GM21786 (cell line): ENCODE measurements around the gene ABLIM2.

ENCODE experiments used
- ATAC-seq: cut with Tn5 transposase; IDR thresholded peaks from one replicate; pipeline ENCODE4 v1.9.1; 2021; ENCODE audit not compliant: unreplicated experiment

The ABLIM2 gene

DNA sequence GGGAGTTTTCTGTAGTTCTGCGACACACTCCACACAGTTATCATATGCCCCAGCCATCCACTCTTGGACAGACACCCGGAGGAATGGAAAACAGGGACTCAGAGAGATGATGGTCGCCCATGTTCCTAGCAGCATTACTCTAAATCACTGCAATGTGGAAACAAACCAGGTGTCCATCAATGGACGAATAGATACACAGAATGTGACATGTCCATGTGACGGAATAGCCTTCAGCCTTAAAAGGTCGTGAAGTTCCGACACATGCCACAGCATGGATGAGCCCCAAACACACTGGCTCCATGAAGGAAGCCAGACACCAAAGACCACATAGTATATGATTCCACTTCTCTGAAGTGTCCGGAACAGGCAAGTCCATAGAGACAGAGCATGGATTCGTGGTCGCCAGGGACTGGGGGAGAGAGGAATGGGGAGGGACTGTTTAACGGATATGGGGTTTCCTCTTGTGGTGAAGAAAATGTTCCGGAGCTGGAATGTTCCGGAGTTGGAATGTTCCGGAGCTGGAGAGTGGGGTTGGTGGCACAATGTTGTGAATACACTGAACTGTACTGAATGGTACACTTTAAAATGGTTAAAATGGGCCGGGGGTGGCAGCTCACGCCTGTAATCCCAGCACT, 190.2 kb downstream of the ABLIM2 start:
- ATAC-seq, result no peak

DNA sequence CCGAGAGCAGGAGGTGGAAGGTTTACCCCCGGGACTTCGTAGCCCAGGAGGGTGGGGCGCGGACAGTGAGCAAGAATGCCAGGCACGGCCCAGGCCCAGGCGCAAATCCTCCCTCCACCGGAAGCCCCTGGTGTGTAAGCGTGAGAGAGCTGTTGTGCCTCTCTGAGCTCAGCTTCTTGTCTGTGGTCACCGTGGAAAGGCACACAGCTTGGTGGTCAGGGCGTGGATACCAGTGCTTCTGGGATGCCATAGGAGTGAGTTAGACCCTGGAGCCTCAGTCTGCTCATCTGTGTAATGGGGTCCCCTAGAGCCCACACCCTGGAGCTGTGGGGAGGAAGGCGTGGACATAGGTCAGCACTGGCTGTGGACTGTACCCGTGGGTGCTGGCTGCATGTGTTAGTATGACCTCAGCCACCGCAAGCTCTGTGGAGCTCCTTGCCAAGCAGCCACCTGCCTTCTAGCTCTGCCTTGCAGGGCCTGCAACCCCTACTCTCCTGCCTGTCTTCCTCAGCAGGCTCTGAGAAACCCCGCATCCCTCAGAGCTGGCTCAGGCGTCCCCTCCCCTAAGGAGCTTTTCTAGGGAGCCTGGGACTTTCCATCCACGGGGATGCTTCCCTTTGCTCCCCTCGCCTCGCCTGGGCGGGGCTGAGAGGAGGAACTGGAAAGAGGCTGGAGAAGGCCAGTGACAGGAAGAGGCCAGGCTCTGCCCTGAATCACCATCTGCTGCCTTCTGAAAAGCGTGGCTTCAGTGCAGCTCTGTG, 190.9 kb downstream of the ABLIM2 start:
- no peak for ATAC-seq

DNA sequence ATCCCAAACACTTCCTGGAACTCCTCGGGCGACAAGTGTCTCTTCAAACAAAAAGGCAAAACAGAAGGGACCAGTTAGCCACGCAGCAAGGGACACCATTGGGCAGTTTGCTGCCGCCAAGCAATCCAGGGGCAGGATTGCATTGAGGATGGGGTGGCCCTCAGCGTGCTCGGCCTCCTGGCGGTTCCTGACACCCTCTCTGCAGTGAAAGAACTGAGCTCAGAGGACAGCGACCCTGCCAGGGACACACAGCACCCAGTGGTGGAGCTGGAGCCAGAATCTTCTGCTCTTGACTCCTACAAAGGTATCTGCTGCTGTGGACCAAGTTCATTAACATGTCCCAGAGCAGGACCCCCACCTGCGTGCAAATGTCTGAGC, 191.6 kb downstream of the ABLIM2 start:
- no peak for ATAC-seq

DNA sequence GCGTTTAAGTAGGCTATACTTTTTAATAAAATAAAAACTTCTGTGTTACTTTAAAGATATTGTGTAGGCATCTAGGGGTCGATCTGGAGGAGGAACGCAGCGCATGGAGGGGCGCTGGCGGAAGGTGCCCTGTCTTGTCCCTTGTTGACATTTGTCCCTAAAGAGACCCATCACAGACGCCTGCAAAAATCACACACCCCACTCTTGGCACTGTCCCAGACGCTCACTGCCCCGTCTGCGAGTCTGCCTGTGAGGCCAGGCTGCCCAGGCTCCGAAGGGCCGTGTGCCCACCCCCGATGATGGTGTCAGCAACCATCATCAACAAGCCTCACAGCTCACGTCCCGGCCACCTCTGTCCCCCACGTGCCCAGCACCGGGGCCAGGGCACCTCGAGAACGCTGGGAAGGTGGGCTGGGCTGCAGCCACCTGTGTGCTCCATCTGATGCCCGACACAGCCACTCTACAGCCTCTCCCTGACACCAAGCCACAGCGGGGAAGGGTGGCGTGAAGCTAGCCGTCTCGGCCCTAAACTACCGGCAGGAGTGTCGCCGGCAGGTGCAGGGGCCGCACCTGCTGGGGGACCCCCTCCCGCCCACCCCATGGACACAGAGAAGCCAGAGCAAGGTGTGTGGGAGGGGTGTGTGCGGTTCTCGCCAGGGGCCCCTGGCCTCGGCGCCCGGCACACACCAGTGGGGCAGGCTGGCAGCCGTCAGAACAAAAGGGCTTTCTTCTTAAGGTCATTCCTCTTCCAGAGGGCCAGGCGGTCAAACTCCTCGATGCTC, 192.1 kb downstream of the ABLIM2 start:
- ATAC-seq, result no peak

DNA sequence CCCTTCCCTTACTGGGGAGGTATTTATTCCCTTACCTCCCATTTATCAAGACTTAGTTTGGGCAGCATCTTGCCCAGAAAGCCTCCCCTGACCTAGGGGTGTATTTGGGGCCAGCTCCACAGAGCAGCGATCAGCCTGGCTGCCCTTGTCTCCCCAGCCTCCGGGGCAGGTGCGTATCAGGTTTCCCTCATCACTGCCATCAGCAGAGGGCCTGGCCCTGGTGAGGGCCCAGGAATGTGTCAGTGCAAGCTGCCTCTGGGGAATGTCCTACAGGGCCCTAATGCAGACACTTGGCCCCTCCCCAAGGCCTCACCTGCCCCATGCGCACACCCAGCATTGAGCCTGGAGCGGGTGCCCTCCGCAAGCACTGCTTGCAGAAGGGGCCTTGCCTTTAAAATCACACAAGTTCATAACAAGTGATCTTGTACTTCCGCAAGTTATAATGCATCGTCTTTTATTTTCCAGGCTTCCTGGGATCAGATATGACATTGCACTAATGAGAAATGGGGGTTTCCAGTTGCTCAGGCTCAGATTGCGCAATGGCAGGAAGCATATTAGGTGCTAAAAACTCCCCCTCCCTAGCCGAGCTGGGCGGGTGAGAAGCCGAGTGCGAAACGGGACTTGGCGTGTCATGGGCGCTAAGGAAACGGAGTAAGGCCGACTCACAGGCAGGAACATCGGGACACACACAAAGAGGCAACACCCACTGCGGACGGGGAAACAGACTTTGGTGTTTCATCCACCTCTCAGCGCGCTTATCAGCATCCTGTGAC, 193.5 kb downstream of the ABLIM2 start:
- no peak for ATAC-seq

DNA sequence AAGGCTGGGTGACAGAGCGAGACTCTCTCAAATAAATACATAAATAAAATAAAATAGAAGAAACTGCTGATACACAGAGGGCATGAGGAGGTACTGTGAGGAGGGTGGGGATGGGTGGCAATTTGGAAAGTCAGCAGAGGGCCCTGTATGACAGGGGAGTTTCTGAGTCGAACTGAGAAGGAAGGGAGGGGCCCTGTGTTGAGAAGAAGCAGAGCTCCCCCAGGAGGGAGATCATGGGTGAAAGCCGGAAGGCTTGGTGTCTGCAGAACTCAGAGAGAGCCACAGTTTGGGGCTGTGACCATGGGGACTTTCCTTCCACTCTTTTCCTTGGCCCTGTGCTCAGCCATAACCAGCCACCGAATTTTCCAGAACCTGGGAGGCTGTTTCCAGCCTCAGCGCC, 194.2 kb downstream of the ABLIM2 start:
- no peak for ATAC-seq

DNA sequence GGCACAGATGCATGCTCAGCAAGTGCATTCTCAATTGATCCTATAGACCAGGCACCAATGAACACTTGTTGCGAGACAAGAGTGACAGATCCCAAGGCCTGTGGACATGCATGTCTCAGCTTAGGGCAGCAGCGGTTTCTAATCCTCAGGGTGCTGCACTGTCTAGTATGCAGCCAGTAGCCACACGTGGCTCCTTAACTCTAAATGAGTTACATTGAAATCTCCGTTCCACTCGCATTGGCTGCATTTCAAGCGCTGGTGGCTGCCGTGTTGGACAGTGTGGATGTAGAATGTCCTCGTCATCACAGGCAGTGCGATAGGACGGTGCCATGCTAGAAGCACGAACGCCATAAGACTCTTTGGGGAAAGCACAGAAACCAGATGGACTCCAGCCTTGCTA, 194.9 kb downstream of the ABLIM2 start:
- no peak for ATAC-seq

DNA sequence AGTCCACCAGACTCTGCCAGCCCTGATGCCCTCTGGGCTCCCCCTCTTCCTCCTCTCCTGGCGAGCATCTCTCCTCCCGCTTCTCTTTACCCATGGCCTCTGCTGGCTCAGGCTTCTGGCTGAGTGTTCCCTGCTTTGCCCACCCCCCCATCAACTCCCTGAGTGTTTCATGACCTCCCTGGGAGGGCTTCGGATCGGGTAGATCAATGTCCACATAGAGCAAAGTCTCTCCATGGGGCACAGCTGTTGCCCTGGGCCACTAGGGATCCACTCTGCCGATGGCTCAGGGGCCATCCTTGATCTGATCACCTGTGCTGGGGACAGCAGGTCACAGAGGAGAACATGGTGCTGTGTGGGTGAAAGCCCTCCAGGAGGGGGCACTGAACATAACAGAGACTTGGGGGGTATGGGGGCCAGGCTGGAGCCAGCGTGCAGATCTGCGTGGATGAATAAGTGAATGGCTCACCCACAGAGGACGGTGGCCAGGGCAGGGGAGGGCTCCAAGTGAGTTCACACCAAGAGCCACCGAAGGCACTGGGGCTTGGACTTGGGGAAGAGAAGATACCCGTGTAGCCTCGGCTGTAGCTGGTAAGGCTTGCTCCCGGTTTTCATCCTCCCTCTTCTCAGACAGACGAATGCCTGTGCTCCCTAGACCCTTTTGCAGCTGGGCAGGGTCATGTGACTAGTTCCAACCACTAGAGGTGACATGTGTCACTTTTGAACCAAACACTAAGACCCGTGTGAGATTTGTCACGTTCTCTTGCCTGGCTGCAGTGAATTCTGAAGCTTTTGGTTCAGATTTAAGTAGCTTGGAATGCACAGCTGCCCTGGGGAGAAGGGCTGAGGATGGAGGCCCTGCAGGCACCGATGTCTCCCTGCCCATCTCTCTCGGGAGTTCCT, 195.8 kb downstream of the ABLIM2 start:
- no peak for ATAC-seq

DNA sequence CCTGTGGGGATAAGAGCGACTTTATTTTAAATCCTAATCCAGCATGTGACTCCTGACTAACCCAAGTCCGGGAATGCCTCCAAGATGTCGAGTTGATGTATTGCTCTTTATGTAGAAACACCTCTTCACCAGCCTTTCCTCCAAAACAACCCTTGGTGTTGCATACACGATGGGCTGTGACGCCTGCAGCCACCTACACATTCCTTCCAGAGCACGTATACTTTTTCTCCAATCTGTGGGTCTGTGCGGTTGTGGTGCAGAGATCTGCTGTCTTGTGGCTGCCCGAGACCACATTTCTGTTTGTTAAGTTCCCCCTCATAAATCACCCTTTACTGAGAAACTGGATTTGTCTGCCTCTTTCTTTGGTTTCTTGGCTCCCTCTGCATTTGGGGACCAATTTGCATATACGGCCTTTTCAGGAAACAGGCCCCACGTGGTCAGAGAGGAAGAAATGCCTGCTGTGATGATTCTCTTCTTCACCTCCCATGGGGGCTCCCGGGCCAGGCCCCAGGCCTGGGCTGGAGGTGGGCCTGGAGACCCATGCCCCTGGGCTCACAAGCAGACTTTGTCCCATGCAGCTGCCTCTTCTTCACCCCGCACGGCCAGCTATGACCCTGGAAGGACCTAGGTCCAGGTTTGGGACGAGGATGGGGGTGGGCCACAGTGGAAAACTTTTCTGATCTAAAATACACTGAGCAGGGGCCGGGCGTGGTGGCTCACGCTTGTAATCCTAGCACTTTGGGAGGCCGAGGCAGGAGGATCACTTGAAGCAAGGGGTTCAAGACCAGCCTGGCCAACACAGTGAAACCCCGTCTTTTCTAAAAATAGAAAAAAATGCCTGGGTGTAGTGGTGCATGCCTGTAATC, 197.6 kb downstream of the ABLIM2 start:
- ATAC-seq, result peak; percentile 58

DNA sequence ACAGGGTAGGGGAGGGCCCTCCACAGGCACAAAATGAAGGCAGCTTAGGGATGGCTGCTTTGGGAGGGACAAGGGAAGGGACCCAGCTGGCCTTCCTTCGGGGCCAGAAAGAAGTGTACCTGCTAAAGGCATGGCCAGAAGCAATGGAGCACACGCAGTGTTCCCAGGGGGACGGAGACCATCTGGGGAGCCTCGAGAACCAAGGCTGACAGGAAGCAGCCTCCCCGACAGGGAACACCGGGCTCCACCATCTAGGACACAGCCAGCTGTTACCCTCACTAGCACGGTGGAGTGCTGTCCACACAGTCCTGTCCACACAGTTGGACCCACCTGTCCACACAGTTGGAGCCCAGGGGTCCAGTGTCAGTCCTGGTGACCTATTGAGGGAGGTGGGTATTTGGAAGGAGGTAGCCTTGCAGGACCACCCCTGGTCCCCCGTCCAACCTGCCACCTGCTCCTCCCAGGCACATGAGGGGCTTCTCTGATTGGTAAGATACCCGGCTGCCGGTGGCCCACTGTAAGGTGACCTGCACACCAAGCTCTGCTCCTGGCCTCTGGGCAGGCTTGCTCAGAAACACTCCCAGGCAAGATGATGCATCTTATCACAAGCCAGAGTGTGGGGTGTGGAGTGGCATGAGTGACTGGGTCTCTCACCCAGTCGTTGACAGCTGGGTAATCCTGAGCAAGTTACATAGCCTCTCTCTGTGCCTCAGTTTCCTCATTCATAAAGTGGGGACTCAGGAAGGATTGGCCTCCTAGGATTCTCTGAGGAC, 198.4 kb downstream of the ABLIM2 start:
- no peak for ATAC-seq

DNA sequence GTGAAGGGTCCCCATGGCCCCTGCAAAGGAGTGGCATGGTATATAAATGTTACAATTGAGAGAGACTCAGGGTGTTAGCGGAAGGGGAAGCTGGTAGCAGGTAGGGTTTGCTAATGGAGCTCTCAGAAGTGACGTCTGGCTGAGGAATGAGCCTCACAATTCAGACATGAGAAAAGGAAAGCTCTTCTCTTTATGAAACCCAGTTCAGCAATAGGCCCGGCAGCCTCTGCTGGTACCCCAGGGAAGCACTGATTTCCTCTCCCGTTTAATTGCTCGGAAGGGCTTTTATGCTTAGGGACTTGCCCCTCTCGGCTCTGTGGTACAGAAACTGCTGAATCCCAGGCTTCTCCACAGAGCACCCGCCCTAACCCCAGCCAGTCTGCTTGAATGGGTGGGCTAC, 199.5 kb downstream of the ABLIM2 start:
- no peak for ATAC-seq

DNA sequence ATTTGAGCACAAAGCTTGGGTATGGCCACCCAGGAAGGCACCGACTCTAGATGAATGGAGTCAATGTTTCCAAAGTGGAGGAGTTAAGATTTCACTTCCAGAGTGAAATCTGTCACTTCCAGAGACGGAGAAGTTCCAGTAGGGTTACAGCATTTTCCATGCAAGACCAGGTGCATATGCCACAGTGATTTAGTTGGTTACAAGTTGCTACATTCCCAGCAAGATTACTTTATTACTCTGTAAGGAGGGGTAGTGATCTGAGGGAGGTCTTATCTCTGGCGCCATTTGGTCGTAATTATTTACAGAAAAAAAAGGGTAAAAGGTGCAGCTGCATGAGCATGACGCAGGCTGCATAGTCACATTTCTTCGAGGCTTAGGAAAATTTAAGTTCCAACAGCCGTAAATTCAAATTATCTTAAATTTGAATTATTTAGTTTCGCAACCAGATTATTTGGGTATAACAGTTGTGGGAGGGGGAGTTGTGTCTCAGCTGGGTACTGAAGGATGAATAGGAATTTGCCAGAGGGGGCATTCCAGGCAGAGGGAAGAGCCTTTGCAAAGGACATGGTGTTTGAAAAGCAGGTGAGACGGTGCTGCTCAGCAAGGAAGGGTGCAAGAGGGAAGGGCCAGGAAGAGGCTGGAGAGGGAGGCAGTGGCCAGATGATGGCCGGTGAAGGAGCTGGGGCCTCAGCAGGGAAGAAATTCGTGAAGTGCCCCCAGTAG, 201.5 kb downstream of the ABLIM2 start:
- ATAC-seq, result no peak

DNA sequence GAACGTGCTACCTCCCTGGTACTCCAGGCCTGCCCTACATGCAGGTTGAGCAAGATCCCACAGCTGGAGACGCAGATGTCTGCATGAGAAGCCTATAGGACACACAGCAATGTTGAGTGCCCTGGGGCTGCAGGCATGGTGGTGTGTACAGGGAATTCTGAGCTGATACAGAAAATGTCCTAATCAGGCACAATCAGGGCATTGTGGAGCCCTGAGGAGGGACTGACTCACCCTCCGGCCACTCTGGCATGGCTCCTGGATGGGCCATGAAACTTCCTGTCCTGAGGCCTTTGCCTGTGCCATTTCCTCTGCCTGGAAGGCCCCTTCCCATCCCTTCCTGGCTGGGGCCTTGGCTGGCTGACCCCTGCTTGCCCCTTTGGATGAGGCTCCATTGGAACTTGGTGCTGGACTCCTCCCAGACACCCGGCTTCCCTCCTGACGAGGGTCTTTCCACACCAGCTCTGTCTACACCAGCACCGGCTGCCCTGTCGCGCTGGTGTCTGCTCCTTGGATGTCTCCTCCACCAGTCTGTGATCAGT, 202.3 kb downstream of the ABLIM2 start:
- ATAC-seq, result no peak

DNA sequence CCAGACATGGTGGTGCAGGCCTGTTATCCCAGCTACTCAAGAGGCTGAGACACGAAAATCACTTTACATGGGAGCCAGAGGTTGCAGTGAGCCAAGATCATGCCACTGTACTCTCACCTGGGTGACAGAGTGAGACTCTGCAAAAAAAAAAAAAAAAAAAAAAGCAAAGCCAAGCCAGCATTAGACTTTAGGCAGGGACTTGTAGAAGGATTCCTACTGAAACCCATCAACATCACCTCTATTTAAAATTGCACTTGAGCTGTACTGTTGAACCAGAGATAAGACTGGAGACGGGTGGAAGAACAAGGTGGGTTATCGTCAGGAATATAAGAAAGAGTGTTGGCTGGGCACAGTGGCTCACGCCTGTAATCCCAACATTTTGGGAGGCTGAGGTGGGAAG, 203.2 kb downstream of the ABLIM2 start:
- no peak for ATAC-seq

DNA sequence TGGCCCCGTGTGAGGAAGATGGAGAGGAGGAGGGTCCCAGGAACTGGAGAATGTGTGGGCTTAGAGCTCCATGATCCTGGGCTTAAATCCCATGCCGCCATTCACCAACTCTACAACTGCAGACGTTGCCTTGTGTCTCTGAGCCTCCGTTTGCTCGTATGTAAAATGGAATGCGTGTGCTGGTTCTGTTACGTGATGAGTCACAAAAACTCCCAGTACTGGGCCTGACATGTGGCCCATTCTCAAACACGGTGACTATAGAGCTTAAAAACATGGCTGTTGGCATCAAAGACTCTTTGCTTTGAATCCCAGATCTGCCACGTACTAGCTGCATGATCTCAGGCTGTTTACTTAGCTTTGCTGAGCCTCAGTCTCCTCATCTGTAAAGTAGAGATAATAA, 206.0 kb downstream of the ABLIM2 start:
- no peak for ATAC-seq

DNA sequence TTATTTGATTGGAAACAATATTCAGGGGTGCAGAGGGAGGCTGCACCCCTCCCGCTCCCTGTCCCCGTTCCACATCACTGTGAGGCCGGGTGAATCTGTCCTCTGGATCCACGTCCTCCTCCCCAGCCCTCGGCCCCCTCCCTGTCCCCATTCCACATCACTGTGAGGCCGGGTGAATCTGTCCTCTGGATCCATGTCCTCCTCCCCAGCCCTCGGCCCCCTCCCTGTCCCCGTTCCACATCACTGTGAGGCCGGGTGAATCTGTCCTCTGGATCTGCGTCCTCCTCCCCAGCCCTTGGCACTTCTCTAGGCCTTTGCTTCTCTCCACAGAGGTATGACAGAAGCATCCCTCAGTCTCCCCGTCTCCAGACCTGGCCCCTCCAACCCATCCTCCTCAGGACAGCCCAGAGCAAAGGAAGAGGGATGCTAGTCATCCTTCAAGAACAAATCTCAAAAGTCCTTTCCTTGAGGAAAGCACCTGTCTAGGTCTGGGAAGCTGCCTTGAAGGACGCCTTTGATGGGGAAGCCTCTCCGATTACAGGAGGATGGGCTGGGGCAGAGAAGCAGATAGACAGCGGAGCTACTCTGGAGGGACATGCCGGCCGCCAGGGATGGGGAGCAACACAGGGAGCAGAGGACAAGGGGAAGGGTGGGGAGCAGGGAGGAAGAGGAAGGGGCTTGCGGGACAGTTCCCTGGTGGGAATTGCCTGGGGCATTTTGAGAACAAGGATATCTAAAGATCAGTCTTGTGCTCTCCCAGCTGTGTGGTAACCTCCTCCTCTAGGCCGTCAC, 208.1 kb downstream of the ABLIM2 start:
- ATAC-seq, result no peak

DNA sequence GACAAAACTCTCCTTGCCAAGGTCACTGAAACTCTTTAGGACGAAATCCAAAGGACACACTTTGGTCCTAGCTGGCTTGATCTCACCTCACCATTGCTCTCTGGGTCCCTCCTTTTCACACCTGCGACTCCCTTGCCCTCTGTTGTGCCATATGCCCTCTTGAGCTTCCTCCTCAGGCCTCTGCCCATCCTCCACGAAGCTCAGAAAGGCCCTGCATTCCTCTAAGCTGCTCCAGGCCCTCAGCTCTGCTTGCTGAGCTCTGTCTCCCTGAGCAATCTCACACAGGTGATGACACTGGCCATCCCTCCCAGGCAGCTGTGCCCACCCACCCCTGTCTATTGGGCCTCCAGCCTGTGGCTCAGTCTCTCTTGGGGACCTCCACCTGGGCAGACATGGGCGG, 208.9 kb downstream of the ABLIM2 start:
- ATAC-seq, result no peak
